Keratinocyte (primary cell): ENCODE results near the gene PSMA8. TPM values are rescaled to one million over a fixed set of nuclear protein-coding genes. Genes with fewer than 3 reads are reported as not detected.
"Not testable (repeated sequence)": the region's sequence is repeated elsewhere in the genome, so short reads cannot be mapped to it uniquely, and the experiment has no call there.

Experiments
- DNase-seq: peaks from one replicate; pipeline ENCODE4 v3.0.0-alpha.2; 2011; ENCODE audit warnings: low read depth, missing footprints, low spot score
- FAIRE-seq: peaks from 2 replicates; lab custom pipeline; 2011; peaks lifted over from hg19 to GRCh38; lab: Jason Lieb, UNC
- H2AFZ ChIP-seq: 2 replicates; pipeline ENCODE4 v1.6.0; 2012; ENCODE audit warnings: low read length, control low read depth, inconsistent platforms; ENCODE audit not compliant: control insufficient read depth
- H3K27ac ChIP-seq: 2 replicates; pipeline ENCODE4 v1.5.1; 2011; ENCODE audit warnings: low read length; ENCODE audit not compliant: control insufficient read depth, insufficient read depth
- H3K27me3 ChIP-seq: 3 replicates; pipeline ENCODE4 v1.6.0; 2011; ENCODE audit warnings: low read length; ENCODE audit not compliant: control insufficient read depth, insufficient read depth; ENCODE audit errors: extremely low read depth
- H3K36me3 ChIP-seq, 2 experiments: 2 replicates in 1 of 2; 3 replicates in 1 of 2; pipeline ENCODE4 v1.5.1; 2011; ENCODE audit warnings: low read length in 2 of 2, mild to moderate bottlenecking in 1 of 2; ENCODE audit not compliant: control insufficient read depth in 2 of 2, insufficient read depth in 2 of 2; ENCODE audit errors: extremely low read depth in 1 of 2
- H3K4me1 ChIP-seq: 3 replicates; pipeline ENCODE4 v1.5.1; 2011; ENCODE audit warnings: low read length; ENCODE audit not compliant: control insufficient read depth, insufficient read depth; ENCODE audit errors: extremely low read depth
- H3K4me2 ChIP-seq: 3 replicates; pipeline ENCODE4 v1.6.0; 2011; ENCODE audit warnings: low read depth, low read length; ENCODE audit not compliant: control insufficient read depth, insufficient read depth; ENCODE audit errors: extremely low read depth
- H3K4me3 ChIP-seq, 3 experiments: fragments of 200-600 bp in 1 of 3; sonication (generic) in 1 of 3; 2 replicates in 2 of 3; 3 replicates in 1 of 3; pipeline ENCODE4 v1.5.1; 2011 to 2016; ENCODE audit warnings: low read length in 3 of 3, mild to moderate bottlenecking in 3 of 3, control low read depth in 2 of 3, inconsistent platforms in 1 of 3, low read depth in 1 of 3, mixed read lengths in 1 of 3, mixed run types in 1 of 3, moderate library complexity in 1 of 3; ENCODE audit not compliant: control insufficient read depth in 2 of 3, insufficient read depth in 2 of 3; ENCODE audit errors: extremely low read depth in 1 of 3
- H3K79me2 ChIP-seq: 2 replicates; pipeline ENCODE4 v1.6.0; 2012; ENCODE audit warnings: low read length; ENCODE audit not compliant: control insufficient read depth, insufficient read depth
- H3K9ac ChIP-seq: 3 replicates; pipeline ENCODE4 v1.6.0; 2011; ENCODE audit warnings: low read length; ENCODE audit not compliant: control insufficient read depth, insufficient read depth; ENCODE audit errors: extremely low read depth
- H3K9me1 ChIP-seq: 3 replicates; pipeline ENCODE4 v1.6.0; 2011; ENCODE audit warnings: low read length; ENCODE audit not compliant: control insufficient read depth, insufficient read depth; ENCODE audit errors: extremely low read depth
- H3K9me3 ChIP-seq: 2 replicates; pipeline ENCODE4 v1.5.1; 2012; ENCODE audit warnings: low read depth, low read length; ENCODE audit not compliant: control insufficient read depth
- H4K20me1 ChIP-seq: 3 replicates; pipeline ENCODE4 v1.6.0; 2011; ENCODE audit warnings: low read length; ENCODE audit not compliant: control insufficient read depth, insufficient read depth; ENCODE audit errors: extremely low read depth
- CTCF ChIP-seq, 3 experiments: IDR thresholded peaks in 1 of 3; conservative IDR thresholded peaks in 1 of 3; optimal IDR thresholded peaks in 1 of 3; 2 replicates in 2 of 3; 3 replicates in 1 of 3; pipeline versions ENCODE3 to v1.5.1; 2011; ENCODE audit warnings: low read length in 3 of 3, mild to moderate bottlenecking in 3 of 3, moderate library complexity in 2 of 3, control low read depth in 1 of 3, inconsistent platforms in 1 of 3; ENCODE audit not compliant: insufficient read depth in 2 of 3; ENCODE audit errors: extremely low read depth in 1 of 3
- EZH2 ChIP-seq: IDR thresholded peaks from one replicate; pipeline ENCODE4 v1.6.1; 2012; ENCODE audit warnings: inconsistent platforms, mild to moderate bottlenecking, low read length, moderate library complexity
- dilution Hi-C: fragments of 300-500 bp; cut with MboI; formaldehyde crosslinking; loops from one replicate; pipeline ENCODE4 v1.7.0; 2020; ENCODE audit warnings: low sequenced_read_pairs; ENCODE audit not compliant: extremely low pct_ligation_motif_present
- polyA plus RNA-seq, 5 experiments: library from polyadenylated mRNA; depleted of rRNA in 3 of 5; stranded (reverse) in 3 of 5; stranded (forward) in 1 of 5; unstranded in 1 of 5; fragments of >200 nt; gene quantifications; 1 replicate in 1 of 5; 2 replicates in 3 of 5; 3 replicates in 1 of 5; pipeline versions ENCODE4 v1.2.1 to v1.2.3, GENCODE V29; 2011 to 2012; ENCODE audit warnings: missing spikeins in 2 of 5, low read depth in 1 of 5, low replicate concordance in 1 of 5

Gene PSMA8
- polyA plus RNA-seq, 1 donor (not counting 4 experiments of a cell fraction or from before 2014, with no cell fraction given) = not detected

- Histone ChIP-seq H3K4me1 (no peaks in the 10 kb centered on the region), H4K20me1 (no peaks in the 10 kb centered on the region), H3K79me2 (no peaks in the 10 kb centered on the region), H3K27me3 (no peaks in the 10 kb centered on the region), H3K4me3 (no peak overlapping the region), H3K9ac (no peak overlapping the region), H3K36me3 (no peaks in the 10 kb centered on the region), H3K9me1 (no peaks in the 10 kb centered on the region), H3K27ac (no peak overlapping the region), H2AFZ (no peak overlapping the region), H3K9me3 (no peaks in the 10 kb centered on the region), H3K4me2 (no peak overlapping the region)
- TF ChIP-seq CTCF (optimal IDR thresholded peaks at IDR 0.05 in 1 of 3, IDR thresholded peaks at IDR 0.05 in 1 of 3, conservative IDR thresholded peaks at IDR 0.05 in 1 of 3; ENCODE audit: extremely low read depth in 1 of 3, insufficient read depth in 2 of 3, low read length in 3 of 3) = no peak
- DNase-seq (no peak), FAIRE-seq (no peak)
- dilution Hi-C loops = no loop called here
Observed at GRCh38 chr18:26164571-26164970, 30.9 kb downstream of the PSMA8 start.

- H3K4me2 ChIP-seq, DNase-seq, FAIRE-seq, dilution Hi-C loops, H3K27ac ChIP-seq, H3K27me3 ChIP-seq, H3K9me1 ChIP-seq, H2AFZ ChIP-seq, H3K79me2 ChIP-seq, H3K9ac ChIP-seq, H3K9me3 ChIP-seq, H4K20me1 ChIP-seq, H3K4me3 ChIP-seq, H3K36me3 ChIP-seq, H3K4me1 ChIP-seq: not testable (repeated sequence)
Observed at GRCh38 chr18:26167592-26167991, 33.9 kb downstream of the PSMA8 start.

GRCh38 chr18:26175481-26175880, 41.8 kb downstream of the PSMA8 start:
- no peaks in the 10 kb centered on the region for H3K9me1 ChIP-seq
- no peaks in the 10 kb centered on the region for H3K4me1 ChIP-seq
- dilution Hi-C loops = no loop called here
- no peak for TF ChIP-seq CTCF (optimal IDR thresholded peaks at IDR 0.05 in 1 of 3, IDR thresholded peaks at IDR 0.05 in 1 of 3, conservative IDR thresholded peaks at IDR 0.05 in 1 of 3; ENCODE audit: extremely low read depth in 1 of 3, insufficient read depth in 2 of 3, low read length in 3 of 3)
- TF ChIP-seq EZH2 = no peak
- FAIRE-seq (no peak), DNase-seq (no peak)
- no peaks in the 10 kb centered on the region for H4K20me1 ChIP-seq
- no peaks in the 10 kb centered on the region for H3K79me2 ChIP-seq
- no peak overlapping the region for H3K27ac ChIP-seq
- no peak overlapping the region for H3K4me3 ChIP-seq
- H3K4me2 ChIP-seq = no peak overlapping the region
- no peak overlapping the region for H3K9ac ChIP-seq
- no peaks in the 10 kb centered on the region for H3K9me3 ChIP-seq
- H3K27me3 ChIP-seq = no peaks in the 10 kb centered on the region
- H3K36me3 ChIP-seq = no peaks in the 10 kb centered on the region
- H2AFZ ChIP-seq = no peak overlapping the region
